Measurements from ENCODE around the gene USP24.
"Not testable (repeated sequence)": the region's sequence is repeated elsewhere in the genome, so short reads cannot be mapped to it uniquely, and the experiment has no call there.

The USP24 gene

GRCh38 chr1:55225228-55225627 lies 10.1 kb upstream of the USP24 start:
- DNase-seq = no peak

- no peak for DNase-seq
These were observed 9.6 kb upstream of the USP24 start for GRCh38 chr1:55224729-55225128.

GRCh38 chr1:55222152-55222551 lies 7.0 kb upstream of the USP24 start:
- DNase-seq = no peak

GRCh38 chr1:55217226-55217986 lies 2.2 kb upstream of the USP24 start:
- no peak for DNase-seq

- no peak for DNase-seq
These were observed 932 bp upstream of the USP24 start for GRCh38 chr1:55216096-55216495.

- DNase-seq = no peak
These were observed 300 bp downstream of the USP24 start for GRCh38 chr1:55214934-55215193.

- no peak for DNase-seq
These were observed 791 bp downstream of the USP24 start for GRCh38 chr1:55214212-55214933.

- DNase-seq = no peak
These were observed 1.3 kb downstream of the USP24 start for GRCh38 chr1:55213885-55214211.

GRCh38 chr1:55213151-55213884 lies 1.8 kb downstream of the USP24 start:
- no peak for DNase-seq

- DNase-seq = no peak
These were observed 2.6 kb downstream of the USP24 start for GRCh38 chr1:55212349-55213150.

- DNase-seq = no peak
These were observed 3.3 kb downstream of the USP24 start for GRCh38 chr1:55211863-55212262.

GRCh38 chr1:55210990-55211801 lies 4.0 kb downstream of the USP24 start:
- no peak for DNase-seq

- DNase-seq = no peak
These were observed 5.9 kb downstream of the USP24 start for GRCh38 chr1:55209247-55209646.

GRCh38 chr1:55206210-55206609 lies 9.0 kb downstream of the USP24 start:
- no peak for DNase-seq

GRCh38 chr1:55204997-55205396 lies 10.2 kb downstream of the USP24 start:
- no peak for DNase-seq

GRCh38 chr1:55203064-55203463 lies 12.1 kb downstream of the USP24 start:
- DNase-seq = no peak

- no peak for DNase-seq
These were observed 14.5 kb downstream of the USP24 start for GRCh38 chr1:55200667-55201066.

GRCh38 chr1:55199735-55200134 lies 15.4 kb downstream of the USP24 start:
- not testable (repeated sequence) for DNase-seq

GRCh38 chr1:55198044-55198443 lies 17.1 kb downstream of the USP24 start:
- no peak for DNase-seq

GRCh38 chr1:55197099-55197498 lies 18.1 kb downstream of the USP24 start:
- no peak for DNase-seq

- DNase-seq = no peak
These were observed 18.6 kb downstream of the USP24 start for GRCh38 chr1:55196433-55197035.
